Trophoblast cell (in vitro differentiated cells and primary cell): Measurements from ENCODE around the gene CBARP.

Experiments used
- DNase-seq, 2 donors: peaks; one replicate each; pipeline ENCODE4 v3.0.0-alpha.2; 2016
- H2AFZ ChIP-seq: 2 replicates; pipeline ENCODE4 v1.6.1; 2013; ENCODE audit warnings: low read length, moderate library complexity, mild to moderate bottlenecking; ENCODE audit not compliant: insufficient read depth, poor library complexity
- H2AK5ac ChIP-seq: 2 replicates; pipeline ENCODE4 v1.6.1; 2013; ENCODE audit warnings: mild to moderate bottlenecking, low read length
- H2BK120ac ChIP-seq: 2 replicates; pipeline ENCODE4 v1.6.1; 2013; ENCODE audit warnings: low read length, mild to moderate bottlenecking, moderate library complexity; ENCODE audit not compliant: insufficient read depth, poor library complexity
- H2BK12ac ChIP-seq: 2 replicates; pipeline ENCODE4 v1.6.1; 2013; ENCODE audit warnings: mild to moderate bottlenecking, low read length, moderate library complexity
- H2BK5ac ChIP-seq: 2 replicates; pipeline ENCODE4 v1.6.1; 2013; ENCODE audit warnings: low read length, low read depth, moderate library complexity, mild to moderate bottlenecking; ENCODE audit not compliant: poor library complexity
- H3K14ac ChIP-seq: 2 replicates; pipeline ENCODE4 v1.6.1; 2013; ENCODE audit warnings: mild to moderate bottlenecking, low read length
- H3K18ac ChIP-seq: 2 replicates; pipeline ENCODE4 v1.6.1; 2013; ENCODE audit warnings: mild to moderate bottlenecking, low read length
- H3K23ac ChIP-seq: 2 replicates; pipeline ENCODE4 v1.6.1; 2013; ENCODE audit warnings: low read length
- H3K27ac ChIP-seq: 2 replicates; pipeline ENCODE4 v1.5.1; 2013; ENCODE audit warnings: low read depth, mild to moderate bottlenecking, inconsistent platforms, low read length, moderate library complexity
- H3K27me3 ChIP-seq: 2 replicates; pipeline ENCODE4 v1.6.1; 2013; ENCODE audit warnings: inconsistent platforms, mild to moderate bottlenecking, low read length, moderate library complexity; ENCODE audit not compliant: insufficient read depth
- H3K36me3 ChIP-seq, 2 experiments: 1 replicate in 1 of 2; 2 replicates in 1 of 2; pipeline ENCODE4 v1.6.1; 2013; ENCODE audit warnings: low read length in 2 of 2, mild to moderate bottlenecking in 2 of 2, moderate library complexity in 1 of 2; ENCODE audit not compliant: insufficient read depth in 2 of 2, control insufficient read depth in 1 of 2
- H3K4ac ChIP-seq: 2 replicates; pipeline ENCODE4 v1.6.1; 2013; ENCODE audit warnings: low read depth, mild to moderate bottlenecking, low read length, moderate library complexity
- H3K4me1 ChIP-seq, 2 experiments: 1 replicate in 1 of 2; 2 replicates in 1 of 2; pipeline ENCODE4 v1.6.1; 2013; ENCODE audit warnings: low read length in 2 of 2, mild to moderate bottlenecking in 2 of 2, moderate library complexity in 1 of 2; ENCODE audit not compliant: insufficient read depth in 2 of 2, control insufficient read depth in 1 of 2
- H3K4me2 ChIP-seq: 2 replicates; pipeline ENCODE4 v1.6.1; 2013; ENCODE audit warnings: inconsistent platforms, mild to moderate bottlenecking, low read length, moderate library complexity
- H3K4me3 ChIP-seq: 2 replicates; pipeline ENCODE4 v1.5.1; 2013; ENCODE audit warnings: mild to moderate bottlenecking, low read depth, low read length, inconsistent platforms
- H3K79me1 ChIP-seq: one replicate; pipeline ENCODE4 v1.6.1; 2013; ENCODE audit warnings: low read length
- H3K79me2 ChIP-seq: 2 replicates; pipeline ENCODE4 v1.6.1; 2013; ENCODE audit warnings: low read length, mild to moderate bottlenecking; ENCODE audit not compliant: control insufficient read depth, insufficient read depth, poor library complexity
- H3K9ac ChIP-seq: 2 replicates; pipeline ENCODE4 v1.6.1; 2013; ENCODE audit warnings: mild to moderate bottlenecking, low read length
- H3K9me3 ChIP-seq: 2 replicates; pipeline ENCODE4 v1.6.1; 2013; ENCODE audit warnings: low read depth, mild to moderate bottlenecking, control low read depth, inconsistent platforms, low read length; ENCODE audit not compliant: insufficient read depth
- H4K12ac ChIP-seq: 2 replicates; pipeline ENCODE4 v1.6.1; 2013; ENCODE audit warnings: low read depth, mild to moderate bottlenecking, low read length, moderate library complexity
- H4K8ac ChIP-seq: 2 replicates; pipeline ENCODE4 v1.6.1; 2013; ENCODE audit warnings: low read depth, mild to moderate bottlenecking, low read length, moderate library complexity
- H4K91ac ChIP-seq: one replicate; pipeline ENCODE4 v1.6.1; 2013; ENCODE audit warnings: low read depth, mild to moderate bottlenecking, low read length, moderate library complexity
- WGBS: extraction: QIAGEN DNeasy Blood & Tissue Kit; methylation state at CpG from one replicate; pipeline ENCODE4 v1.1.7; 2013; ENCODE audit warnings: missing lambda C conversion rate; ENCODE audit not compliant: insufficient read length, insufficient coverage; ENCODE audit errors: extremely low coverage; 5-methylcytosine and 5-hydroxymethylcytosine counted together

Gene CBARP

GRCh38 chr19:1275976-1276627 lies 38.3 kb upstream of the CBARP start:
- H3K23ac ChIP-seq: no peak overlapping the region
- peak overlapping the region; percentile 82 for H3K4me2 ChIP-seq
- H2AK5ac ChIP-seq: peak overlapping the region; percentile 88
- H3K4ac ChIP-seq: peak overlapping the region; percentile 81
- H4K12ac ChIP-seq: peak overlapping the region; percentile 60
- peaks cover 48% of the 10 kb centered on the region in 2 experiments for H3K36me3 ChIP-seq
- H4K91ac ChIP-seq: peak overlapping the region; percentile 88
- peak overlapping the region; percentile 94 for H3K14ac ChIP-seq
- H3K79me2 ChIP-seq: peaks cover 12% of the 10 kb centered on the region
- H3K18ac ChIP-seq: peak overlapping the region; percentile 81
- H2BK120ac ChIP-seq: peak overlapping the region; percentile 55
- H3K4me1 ChIP-seq: peaks cover 17 to 18% of the 10 kb centered on the region in 2 experiments
- H3K4me3 ChIP-seq: peak overlapping the region; percentile 79
- peak overlapping the region; percentile 79 for H2AFZ ChIP-seq
- peak overlapping the region; percentile 80 for H4K8ac ChIP-seq
- peak overlapping the region; percentile 90 for H3K9ac ChIP-seq
- no peaks in the 10 kb centered on the region for H3K9me3 ChIP-seq
- no peaks in the 10 kb centered on the region for H3K27me3 ChIP-seq
- peaks cover 12% of the 10 kb centered on the region for H3K79me1 ChIP-seq
- peak overlapping the region; percentile 10 for H2BK12ac ChIP-seq
- H3K27ac ChIP-seq: peak overlapping the region; percentile 75
- H2BK5ac ChIP-seq: peak overlapping the region; percentile 81
- DNase-seq: no peak
- no CpG with 5 or more reads among the region's 43 CpGs for WGBS

- H3K4me2 ChIP-seq: peak within 1 kb of the TSS; percentile 85
- no peak within 1 kb of the TSS for H3K23ac ChIP-seq
- H3K18ac ChIP-seq: peak within 1 kb of the TSS; percentile 97
- WGBS: no CpG with 5 or more reads among the region's 98 CpGs
- H3K14ac ChIP-seq: peak within 1 kb of the TSS; percentile 99
- peak within 1 kb of the TSS; percentile 99 for H4K91ac ChIP-seq
- no peaks in the 10 kb centered on the region for H3K9me3 ChIP-seq
- H3K36me3 ChIP-seq: peaks cover 52 to 53% of the 10 kb centered on the region in 2 experiments
- H3K4me3 ChIP-seq: peak within 1 kb of the TSS; percentile 96
- H2BK5ac ChIP-seq: peak within 1 kb of the TSS; percentile 96
- peak within 1 kb of the TSS; percentile 10 for H2BK12ac ChIP-seq
- DNase-seq: peak; percentile 97 to 98
- peak within 1 kb of the TSS; percentile 98 for H4K8ac ChIP-seq
- H3K4me1 ChIP-seq: peaks cover 17 to 22% of the 10 kb centered on the region in 2 experiments
- H2AK5ac ChIP-seq: peak within 1 kb of the TSS; percentile 96
- H3K27ac ChIP-seq: peak within 1 kb of the TSS; percentile 100
- H2BK120ac ChIP-seq: peak within 1 kb of the TSS; percentile 96
- H3K9ac ChIP-seq: peak within 1 kb of the TSS; percentile 98
- peak within 1 kb of the TSS; percentile 94 for H4K12ac ChIP-seq
- H3K27me3 ChIP-seq: no peaks in the 10 kb centered on the region
- peaks cover 12% of the 10 kb centered on the region for H3K79me2 ChIP-seq
- peaks cover 12% of the 10 kb centered on the region for H3K79me1 ChIP-seq
- H3K4ac ChIP-seq: peak within 1 kb of the TSS; percentile 85
- peak within 1 kb of the TSS; percentile 94 for H2AFZ ChIP-seq
These were observed 37.6 kb upstream of the CBARP start, which contains the start of gene FAM174C for GRCh38 chr19:1275260-1275975. FAM174C (plus strand) TSS chr19:1275530; CDS start chr19:1275550, 20 bp downstream.

- H2BK120ac ChIP-seq: peak overlapping the region; percentile 54
- peak overlapping the region; percentile 74 for H2BK5ac ChIP-seq
- no peak overlapping the region for H3K23ac ChIP-seq
- H3K27ac ChIP-seq: peak overlapping the region; percentile 88
- peak overlapping the region; percentile 82 for H3K4ac ChIP-seq
- H4K12ac ChIP-seq: peak overlapping the region; percentile 92
- peak overlapping the region; percentile 85 for H3K4me2 ChIP-seq
- no peak overlapping the region for H2BK12ac ChIP-seq
- peak overlapping the region; percentile 88 for H3K9ac ChIP-seq
- H3K14ac ChIP-seq: peak overlapping the region; percentile 77
- no peaks in the 10 kb centered on the region for H3K9me3 ChIP-seq
- peaks cover 15% of the 10 kb centered on the region for H3K79me1 ChIP-seq
- peak overlapping the region; percentile 81 for H2AK5ac ChIP-seq
- H3K27me3 ChIP-seq: no peaks in the 10 kb centered on the region
- H2AFZ ChIP-seq: peak overlapping the region; percentile 58
- DNase-seq: no peak
- H3K18ac ChIP-seq: peak overlapping the region; percentile 77
- peaks cover 16% of the 10 kb centered on the region for H3K79me2 ChIP-seq
- H3K4me1 ChIP-seq: peaks cover 22 to 26% of the 10 kb centered on the region in 2 experiments
- H3K4me3 ChIP-seq: peak overlapping the region; percentile 69
- peak overlapping the region; percentile 95 for H4K8ac ChIP-seq
- H3K36me3 ChIP-seq: peaks cover 52 to 53% of the 10 kb centered on the region in 2 experiments
- WGBS: no CpG with 5 or more reads among the region's 44 CpGs
- H4K91ac ChIP-seq: peak overlapping the region; percentile 90
These were observed 37.1 kb upstream of the CBARP start for GRCh38 chr19:1274852-1275259.

GRCh38 chr19:1274081-1274851 lies 36.5 kb upstream of the CBARP start:
- H4K91ac ChIP-seq: peak overlapping the region; percentile 90
- peaks cover 22% of the 10 kb centered on the region for H3K79me2 ChIP-seq
- no peak overlapping the region for H3K4me3 ChIP-seq
- peaks cover 49 to 51% of the 10 kb centered on the region in 2 experiments for H3K36me3 ChIP-seq
- peak overlapping the region; percentile 92 for H4K12ac ChIP-seq
- H3K79me1 ChIP-seq: peaks cover 20% of the 10 kb centered on the region
- H3K14ac ChIP-seq: no peak overlapping the region
- peaks cover 23 to 26% of the 10 kb centered on the region in 2 experiments for H3K4me1 ChIP-seq
- no peak overlapping the region for H2BK5ac ChIP-seq
- H3K4me2 ChIP-seq: peak overlapping the region; percentile 85
- H3K9me3 ChIP-seq: no peaks in the 10 kb centered on the region
- no peak overlapping the region for H2AK5ac ChIP-seq
- no peak overlapping the region for H2BK12ac ChIP-seq
- no peak overlapping the region for H2BK120ac ChIP-seq
- H3K23ac ChIP-seq: no peak overlapping the region
- H3K18ac ChIP-seq: no peak overlapping the region
- H3K27ac ChIP-seq: peak overlapping the region; percentile 88
- H3K27me3 ChIP-seq: no peaks in the 10 kb centered on the region
- H2AFZ ChIP-seq: no peak overlapping the region
- peak overlapping the region; percentile 16 for H4K8ac ChIP-seq
- no peak overlapping the region for H3K9ac ChIP-seq
- peak; percentile 75 to 81 for DNase-seq
- WGBS: no CpG with 5 or more reads among the region's 46 CpGs
- H3K4ac ChIP-seq: peak overlapping the region; percentile 23
